Activated CD8-positive, alpha-beta memory T cell treated with anti-CD3 and anti-CD28 coated beads, Interleukin-2, amount 50 U/mL, for 4 hours (primary cell): Measurements from ENCODE around the gene ARHGEF3.

Experiments used
- DNase-seq: peaks from one replicate; pipeline ENCODE4 v3.0.0-alpha.2; 2020

The ARHGEF3 gene

GRCh38 chr3:56795097-56795828 lies 6.5 kb downstream of the ARHGEF3 start:
- no peak for DNase-seq

GRCh38 chr3:56792193-56792592 lies 9.6 kb downstream of the ARHGEF3 start:
- DNase-seq, result no peak

GRCh38 chr3:56790016-56790821 lies 11.5 kb downstream of the ARHGEF3 start:
- DNase-seq, result peak; percentile 31

- DNase-seq, result no peak
These were observed 12.7 kb downstream of the ARHGEF3 start for GRCh38 chr3:56789076-56789475.

GRCh38 chr3:56788521-56788920 lies 13.2 kb downstream of the ARHGEF3 start:
- no peak for DNase-seq

GRCh38 chr3:56787784-56788256 lies 13.9 kb downstream of the ARHGEF3 start:
- DNase-seq, result peak; percentile 39

GRCh38 chr3:56787258-56787775 lies 14.4 kb downstream of the ARHGEF3 start:
- no peak for DNase-seq

GRCh38 chr3:56785499-56785898 lies 16.2 kb downstream of the ARHGEF3 start:
- DNase-seq, result no peak

- no peak for DNase-seq
These were observed 17.2 kb downstream of the ARHGEF3 start for GRCh38 chr3:56784448-56785001.

- peak; percentile 65 for DNase-seq
These were observed 17.9 kb downstream of the ARHGEF3 start for GRCh38 chr3:56783644-56784447.

- no peak for DNase-seq
These were observed 18.8 kb downstream of the ARHGEF3 start for GRCh38 chr3:56782906-56783305.

- no peak for DNase-seq
These were observed 19.5 kb downstream of the ARHGEF3 start for GRCh38 chr3:56782215-56782614.

- DNase-seq, result no peak
These were observed 20.0 kb downstream of the ARHGEF3 start for GRCh38 chr3:56781762-56782161.

- DNase-seq, result no peak
These were observed 20.8 kb downstream of the ARHGEF3 start for GRCh38 chr3:56780936-56781335.

GRCh38 chr3:56778893-56779292 lies 22.9 kb downstream of the ARHGEF3 start:
- DNase-seq, result no peak

GRCh38 chr3:56776556-56776950 lies 25.2 kb downstream of the ARHGEF3 start:
- no peak for DNase-seq

GRCh38 chr3:56775838-56776555 lies 25.8 kb downstream of the ARHGEF3 start:
- no peak for DNase-seq

- DNase-seq, result no peak
These were observed 26.3 kb downstream of the ARHGEF3 start for GRCh38 chr3:56775445-56775837.

- no peak for DNase-seq
These were observed 27.8 kb downstream of the ARHGEF3 start for GRCh38 chr3:56773986-56774385.

GRCh38 chr3:56772952-56773938 lies 28.5 kb downstream of the ARHGEF3 start:
- no peak for DNase-seq

GRCh38 chr3:56771376-56771775 lies 30.4 kb downstream of the ARHGEF3 start:
- no peak for DNase-seq
